Renal pelvis (tissue), 4 donors: ENCODE results near the gene SWI5. TPM values are rescaled to one million over a fixed set of nuclear protein-coding genes. Genes with fewer than 3 reads are reported as not detected.
A peak's percentile ranks its signal among the peaks of the same experiment; 100 is the strongest.
"Not testable (repeated sequence)": the region's sequence is repeated elsewhere in the genome, so short reads cannot be mapped to it uniquely, and the experiment has no call there.

ENCODE experiments used
- DNase-seq: peaks from one replicate; pipeline ENCODE4 v3.0.0-alpha.2; 2013
- polyA plus RNA-seq, 3 donors: library from polyadenylated mRNA; unstranded; fragments of 120-200 nt; gene quantifications; one replicate each; pipeline ENCODE4 v1.2.1, GENCODE V29; 2013; ENCODE audit not compliant: insufficient read length in 3 of 3

SWI5 gene
- polyA plus RNA-seq, 3 donors = 31.5 to 35.0 (median 32.5) TPM

GRCh38 chr9:128274245-128274644 lies 1.8 kb upstream of the SWI5 start:
- DNase-seq = no peak

DNA sequence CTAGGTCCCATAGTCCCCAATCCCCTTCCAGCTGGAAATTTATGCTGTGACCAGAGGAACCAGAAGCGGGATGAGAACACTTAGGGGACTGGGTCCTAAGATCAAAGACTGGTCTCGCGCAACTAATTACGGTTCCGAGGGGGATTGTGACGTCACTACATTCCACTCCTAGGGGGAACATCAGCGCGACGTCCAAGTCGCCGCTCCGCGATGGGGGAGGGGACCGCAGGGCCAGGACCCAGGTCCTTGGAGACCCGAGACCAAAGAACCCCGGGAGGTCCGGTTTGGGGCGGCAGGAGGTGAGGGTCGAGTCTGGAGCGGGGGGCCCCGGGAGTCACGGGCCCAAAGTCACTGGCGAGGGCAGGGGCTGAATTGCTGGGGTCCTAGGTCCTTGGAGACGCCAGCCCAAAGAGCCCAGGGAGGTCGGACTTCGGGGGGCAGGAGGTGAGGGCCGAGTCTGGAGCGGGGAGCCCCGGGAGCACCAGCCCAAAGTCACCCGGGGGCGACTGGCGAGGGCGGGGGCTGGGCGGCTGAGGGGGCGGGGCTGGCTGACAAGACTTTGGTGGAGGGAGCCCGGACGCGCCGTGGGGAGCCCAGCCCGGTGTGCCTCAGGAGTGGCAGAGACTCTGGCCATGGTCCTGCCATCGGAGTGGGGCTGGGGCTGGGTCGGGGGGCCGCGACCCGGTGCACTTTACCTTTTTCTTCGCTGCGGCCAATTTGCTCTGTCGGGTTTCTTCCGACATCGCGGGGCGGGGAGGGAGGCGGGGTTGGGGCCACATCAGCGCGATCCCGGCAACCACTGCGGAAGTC lies 673 bp upstream of the SWI5 start, which contains the start of gene GOLGA2:
Gene GOLGA2, minus strand, starts transcription at position 810 of the 810 bp plus-strand sequence. Its CDS starts 31 bp downstream, at position 779.
- DNase-seq = peak; percentile 52

DNA sequence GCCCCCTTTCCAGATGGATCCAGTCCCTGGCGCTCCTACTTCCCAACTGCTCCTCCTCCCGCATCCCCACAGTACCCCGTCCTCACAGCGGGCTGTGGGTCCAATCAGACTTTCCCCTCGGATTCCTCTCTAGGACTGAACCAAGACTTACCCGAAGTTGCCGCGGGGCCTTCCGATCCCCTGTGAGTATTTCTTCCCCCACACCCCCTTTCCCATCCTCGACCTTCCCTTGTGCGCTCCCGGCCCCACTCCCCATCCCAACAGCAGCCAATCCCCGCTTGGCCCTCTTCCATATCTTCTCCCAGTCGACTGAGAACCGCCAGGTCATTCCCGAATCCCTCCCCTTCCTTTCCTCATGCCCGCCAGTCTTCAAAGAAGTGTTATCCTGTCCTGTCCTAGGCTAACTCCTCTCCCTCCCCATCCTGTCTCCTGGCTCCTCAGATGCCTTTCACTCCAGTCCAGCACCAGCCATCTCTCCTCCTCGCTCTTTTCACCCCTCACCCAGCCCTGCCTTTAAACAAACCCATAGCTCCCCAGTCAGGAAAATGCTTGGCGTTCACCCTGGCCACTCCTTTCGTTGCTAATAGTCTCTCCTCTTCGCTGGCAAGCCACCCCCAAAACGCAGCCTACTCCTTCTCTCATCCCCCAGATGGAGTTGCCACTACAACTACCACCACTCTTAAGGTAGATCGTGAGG lies 646 bp downstream of the SWI5 start:
- peak; percentile 28 for DNase-seq

DNA sequence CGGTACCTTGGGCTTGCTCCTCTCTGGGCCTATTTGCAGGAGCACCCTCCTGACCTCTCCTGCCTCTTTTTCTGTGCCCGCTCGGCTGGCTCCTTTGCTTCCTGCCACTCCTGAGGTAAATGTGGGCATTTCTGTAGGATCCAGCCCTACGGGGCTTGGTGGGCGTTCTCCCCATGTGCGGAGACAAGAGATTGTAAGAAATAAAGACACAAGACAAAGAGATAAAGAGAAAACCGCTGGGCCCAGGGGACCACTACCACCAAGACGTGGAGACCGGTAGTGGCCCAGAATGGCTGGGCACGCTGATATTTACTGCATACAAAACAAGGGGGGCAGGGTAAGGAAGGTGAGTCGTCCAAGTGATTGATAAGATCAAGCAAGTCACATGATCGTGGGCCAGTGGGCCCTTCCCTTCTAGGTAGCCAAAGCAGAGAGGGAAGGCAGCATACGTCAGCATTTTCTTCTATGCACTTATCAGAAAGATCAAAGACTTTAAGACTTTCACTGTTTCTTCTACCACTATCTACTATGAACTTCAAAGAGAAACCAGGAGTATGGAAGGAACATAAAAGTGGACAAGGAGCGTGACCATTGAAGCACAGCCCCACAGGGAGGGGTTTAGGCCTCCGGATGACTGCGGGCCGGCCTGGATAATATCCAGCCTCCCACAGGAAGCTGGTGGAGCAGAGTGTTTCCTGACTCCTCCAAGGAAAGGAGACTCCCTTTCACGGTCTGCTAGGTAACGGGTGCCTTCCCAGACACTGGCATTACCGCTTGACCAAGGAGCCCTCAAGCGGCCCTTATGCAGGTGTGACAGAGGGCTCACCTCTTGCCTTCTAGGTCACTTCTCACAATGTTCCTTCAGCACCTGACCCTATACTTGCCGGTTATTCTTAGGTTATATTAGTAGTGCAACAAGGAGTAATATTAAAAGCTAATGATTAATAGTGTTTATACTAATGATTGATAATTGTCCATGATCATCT lies 3.3 kb downstream of the SWI5 start:
- not testable (repeated sequence) for DNase-seq

- no peak for DNase-seq
These were observed 4.1 kb downstream of the SWI5 start for GRCh38 chr9:128280084-128280622.

- no peak for DNase-seq
These were observed 6.4 kb downstream of the SWI5 start for GRCh38 chr9:128282500-128282899.

DNA sequence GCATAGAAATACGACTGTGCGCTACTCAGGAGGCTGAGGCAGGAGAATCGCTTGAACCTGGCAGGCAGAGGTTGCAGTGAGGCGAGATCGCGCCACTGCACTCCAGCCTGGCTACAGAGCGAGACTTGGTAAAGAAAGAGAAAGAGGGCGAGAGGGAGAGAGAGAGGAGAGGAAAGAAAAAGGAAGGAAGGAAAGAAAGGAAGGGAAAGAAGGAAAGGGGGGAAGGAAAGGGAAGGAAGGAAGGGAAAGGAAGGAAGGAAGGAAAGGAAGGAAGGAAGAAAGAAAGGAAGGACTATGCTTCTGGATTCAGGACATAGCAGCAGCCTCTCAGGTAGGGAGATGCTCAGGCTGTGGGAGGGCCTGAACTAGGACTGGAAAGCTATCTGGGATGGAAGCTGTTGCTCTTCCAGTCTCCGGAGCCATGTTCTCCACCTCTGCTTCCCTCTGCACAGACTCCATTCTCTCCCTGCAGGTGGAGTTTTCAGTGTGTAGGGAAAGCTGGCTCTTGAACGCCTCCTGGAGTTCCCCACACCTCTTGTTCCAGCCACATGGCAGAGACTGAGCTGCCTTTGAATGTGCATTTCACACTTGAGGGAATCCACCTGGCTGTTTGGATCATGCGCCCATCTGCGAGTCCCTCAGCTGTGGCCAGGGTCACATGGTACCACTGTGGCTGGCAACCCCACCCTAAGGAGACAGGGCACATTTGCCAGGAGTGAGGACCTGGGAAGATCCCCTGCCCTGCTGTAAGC lies 9.1 kb downstream of the SWI5 start:
- DNase-seq = no peak

DNA sequence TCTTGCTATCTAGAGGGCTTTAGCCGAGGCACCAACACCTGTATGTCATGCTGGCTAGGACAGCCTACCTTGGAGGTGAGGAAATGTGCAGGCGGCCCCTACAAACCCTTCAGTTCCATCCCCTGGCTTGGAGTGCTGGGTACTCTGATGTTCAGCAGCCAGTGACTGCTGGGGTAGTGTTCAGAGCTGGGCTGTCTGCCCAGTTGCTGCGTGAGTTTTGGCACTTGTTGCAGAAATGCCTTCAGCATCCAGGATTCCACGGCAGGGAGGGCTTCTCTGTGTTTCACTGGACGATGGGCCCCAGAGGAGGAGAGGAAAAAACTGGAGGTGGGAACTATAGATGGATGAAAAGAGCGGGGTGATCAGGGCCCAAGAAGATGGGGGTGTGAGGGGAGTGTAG lies 10.4 kb downstream of the SWI5 start:
- DNase-seq = no peak

DNA sequence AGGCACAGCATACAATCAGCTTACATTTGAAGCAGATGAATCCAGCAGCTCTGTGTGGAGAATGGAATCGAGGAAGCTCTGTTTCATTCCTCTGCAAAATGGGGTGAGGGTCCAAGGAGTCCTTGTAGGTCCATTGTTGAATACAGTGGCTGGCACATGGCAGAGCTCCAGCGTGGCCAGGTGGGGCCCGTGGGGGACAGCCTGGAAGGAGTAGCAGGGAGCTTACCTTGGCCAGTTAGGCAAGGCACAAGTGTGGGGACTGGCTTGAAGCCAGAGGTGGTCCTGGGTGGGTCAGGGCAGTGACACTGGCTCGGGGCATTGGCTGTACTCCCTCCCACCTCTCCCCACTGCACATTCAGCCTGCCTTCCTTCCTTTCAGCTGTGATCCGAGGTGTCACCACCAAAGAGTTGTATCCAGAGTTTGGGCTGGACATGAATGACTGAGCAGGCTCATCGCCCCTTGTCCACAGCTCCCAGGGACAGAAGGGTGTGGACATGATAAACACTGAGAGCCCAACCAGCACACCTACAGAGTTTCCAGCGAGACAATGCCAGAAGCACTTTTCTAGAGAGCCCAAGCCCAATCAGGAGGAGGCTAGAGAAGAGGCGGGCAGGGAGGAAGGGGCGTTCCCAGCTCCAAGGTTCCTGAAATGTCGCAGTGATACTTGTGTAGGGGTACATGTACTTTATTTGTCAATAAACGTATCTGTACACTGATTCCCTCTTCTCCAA lies 12.4 kb downstream of the SWI5 start:
- DNase-seq = no peak

DNA sequence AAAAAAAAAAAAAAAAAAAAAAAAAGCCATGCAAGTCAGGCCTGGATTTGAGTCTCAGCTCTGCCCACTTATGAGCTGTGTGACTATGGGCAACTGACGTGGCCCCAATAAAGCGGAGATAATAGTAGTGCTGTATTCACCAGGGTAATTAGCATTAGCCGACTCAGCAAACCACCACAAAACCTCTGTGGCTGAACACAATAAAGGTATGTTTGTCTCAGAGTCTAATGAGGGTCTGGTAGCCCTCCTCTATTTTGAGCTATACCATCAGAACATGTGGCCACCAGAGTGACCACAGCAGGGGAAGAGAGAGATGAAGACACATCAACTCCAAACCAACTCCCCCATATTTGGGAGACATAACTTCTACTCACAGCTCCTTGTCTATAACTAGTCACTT lies 15.9 kb downstream of the SWI5 start:
- DNase-seq = no peak

GRCh38 chr9:128293091-128293490 lies 17.0 kb downstream of the SWI5 start:
- DNase-seq = no peak

- DNase-seq = no peak
These were observed 18.1 kb downstream of the SWI5 start for GRCh38 chr9:128294142-128294541.

GRCh38 chr9:128296340-128297220 lies 20.5 kb downstream of the SWI5 start:
- DNase-seq = no peak

GRCh38 chr9:128297221-128297773 lies 21.2 kb downstream of the SWI5 start:
- no peak for DNase-seq

- DNase-seq = no peak
These were observed 22.7 kb downstream of the SWI5 start for GRCh38 chr9:128298535-128299482.

- DNase-seq = no peak
These were observed 28.3 kb downstream of the SWI5 start for GRCh38 chr9:128304136-128304970.

DNA sequence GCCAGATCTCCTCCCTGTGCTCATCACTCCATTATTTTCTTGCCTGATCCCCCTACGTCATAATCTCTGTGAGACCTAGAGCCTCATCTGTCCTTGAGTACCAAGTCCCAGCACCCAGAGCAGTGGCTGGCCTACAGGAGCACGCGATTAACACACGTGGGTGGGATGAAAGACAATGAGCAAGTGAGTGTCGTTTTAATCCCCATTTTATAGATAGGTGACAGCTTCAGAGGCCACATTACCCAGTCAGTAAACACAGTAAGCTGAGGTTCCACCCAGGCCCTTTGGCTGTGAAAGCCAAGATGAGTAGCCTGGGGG lies 28.9 kb downstream of the SWI5 start:
- no peak for DNase-seq
